Activated CD8-positive, alpha-beta T cell treated with anti-CD3 and anti-CD28 coated beads, Interleukin-2, amount 10 ng/mL, durations not matched to agents 7 days and 5 days (primary cell): Measurements from ENCODE around the gene DPYD. TPM values are rescaled to one million over a fixed set of nuclear protein-coding genes. Genes with fewer than 3 reads are reported as not detected.

ENCODE experiments used
- ATAC-seq: fragments of 150-1000 bp; cut with Tn5 transposase; one replicate; pipeline ENCODE4 v1.10.0; 2021; ENCODE audit warnings: moderate library complexity
- CTCF ChIA-PET: fragments of 350-600 bp; sonication (Branson Sonifier 250); formaldehyde crosslinking; loops from one replicate; lab custom pipeline; 2021; ENCODE audit warnings: antibody characterized with exemption; lab: Charles Lee
- POLR2A ChIA-PET: fragments of 350-600 bp; sonication (Branson Sonifier 250); formaldehyde crosslinking; loops from one replicate; lab custom pipeline; 2021; ENCODE audit warnings: antibody characterized with exemption; lab: Charles Lee
- DNase-seq: peaks from one replicate; pipeline ENCODE4 v3.0.0-alpha.2; 2020
- H3K27ac Mint-ChIP-seq: one replicate; pipeline ENCODE4 v1.8.0; 2021; ENCODE audit warnings: mild to moderate bottlenecking, mixed read lengths
- H3K27me3 Mint-ChIP-seq: one replicate; pipeline ENCODE4 v1.8.0; 2021; ENCODE audit warnings: low read depth, mixed read lengths
- H3K36me3 Mint-ChIP-seq: one replicate; pipeline ENCODE4 v1.8.0; 2021; ENCODE audit warnings: low read depth, mixed read lengths
- H3K4me1 Mint-ChIP-seq: one replicate; pipeline ENCODE4 v1.8.0; 2021; ENCODE audit warnings: low read depth, mixed read lengths
- H3K4me3 Mint-ChIP-seq: one replicate; pipeline ENCODE4 v1.8.0; 2021; ENCODE audit warnings: mild to moderate bottlenecking, mixed read lengths
- H3K9me3 Mint-ChIP-seq: one replicate; pipeline ENCODE4 v1.8.0; 2022; ENCODE audit warnings: mixed read lengths; ENCODE audit not compliant: insufficient read depth
- total RNA-seq, 2 experiments: library from RNA; stranded (reverse); gene quantifications; one replicate each; pipeline ENCODE4 v1.2.3, GENCODE V29; 2021

Gene DPYD
- total RNA-seq, 2 experiments from 2014 or later = 41.1 to 43.3 TPM

DNA sequence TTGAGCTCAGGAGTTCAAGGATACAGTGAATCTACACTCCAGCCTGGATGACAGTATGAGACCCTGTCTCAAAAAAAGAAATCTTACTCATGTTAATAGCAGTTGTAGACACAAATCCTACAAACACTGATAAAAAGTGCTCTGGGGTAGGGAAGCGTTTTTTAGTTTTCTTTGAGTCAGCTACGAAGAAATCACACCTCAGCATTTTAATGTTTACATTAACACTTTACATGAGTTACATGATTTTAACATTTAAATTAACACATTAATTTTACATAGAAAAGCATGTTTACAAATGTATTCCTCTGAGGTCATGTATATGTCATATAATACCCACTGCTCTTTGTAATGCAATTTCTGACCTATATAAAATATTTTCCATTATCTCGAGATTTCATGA is 419.2 kb downstream of the DPYD start:
- POLR2A ChIA-PET = no interaction called here
- Mint-ChIP-seq H3K4me1 (no peaks in the 10 kb centered on the region), H3K36me3 (no peaks in the 10 kb centered on the region), H3K27me3 (no peaks in the 10 kb centered on the region), H3K27ac (no peak overlapping the region), H3K9me3 (no peaks in the 10 kb centered on the region), H3K4me3 (no peak overlapping the region)
- no peak for ATAC-seq
- CTCF ChIA-PET = no interaction called here
- DNase-seq = no peak

DNA sequence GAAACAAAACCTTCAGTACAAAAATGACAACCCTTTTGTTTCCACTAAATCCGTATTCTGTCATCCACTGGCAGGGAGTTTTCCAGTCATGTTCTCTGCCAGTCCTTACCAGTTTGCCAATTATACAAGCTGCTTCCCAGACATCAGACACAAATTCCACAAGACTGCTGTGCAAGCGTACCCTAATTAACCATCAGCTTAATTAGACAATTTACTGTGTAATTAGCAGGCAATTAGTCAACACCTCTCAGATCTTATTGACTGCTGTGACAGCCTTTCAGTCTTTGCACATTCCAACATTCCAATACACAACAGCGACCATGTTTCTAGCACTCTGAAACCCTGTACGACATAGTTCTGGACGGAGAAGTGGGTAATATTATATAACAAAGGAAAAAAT is 420.1 kb downstream of the DPYD start:
- no peaks in the 10 kb centered on the region for H3K9me3 Mint-ChIP-seq
- no peaks in the 10 kb centered on the region for H3K36me3 Mint-ChIP-seq
- ATAC-seq = no peak
- POLR2A ChIA-PET = no interaction called here
- H3K4me3 Mint-ChIP-seq = no peak overlapping the region
- DNase-seq = no peak
- H3K27ac Mint-ChIP-seq = no peak overlapping the region
- no peaks in the 10 kb centered on the region for H3K4me1 Mint-ChIP-seq
- CTCF ChIA-PET = no interaction called here
- H3K27me3 Mint-ChIP-seq = no peaks in the 10 kb centered on the region

DNA sequence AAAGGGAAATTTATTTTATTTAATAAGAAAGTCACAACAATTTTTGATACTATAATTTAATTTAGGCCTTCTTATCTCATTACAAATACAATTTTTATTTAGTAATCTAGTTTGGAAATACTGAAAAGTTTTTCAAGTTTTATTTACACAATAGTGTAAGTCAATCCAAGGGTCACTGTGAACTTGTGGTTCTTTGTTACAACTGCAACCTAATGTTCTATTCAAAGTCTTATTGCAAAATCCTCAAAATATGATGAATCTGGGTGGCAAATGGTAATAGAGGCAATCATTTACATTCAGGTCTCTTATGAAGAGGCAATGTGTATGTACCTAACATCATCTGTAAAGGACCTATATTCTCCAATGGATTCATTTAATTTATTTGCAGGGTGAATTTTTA is 421.2 kb downstream of the DPYD start:
- POLR2A ChIA-PET = no interaction called here
- no peak overlapping the region for H3K4me3 Mint-ChIP-seq
- no peak for DNase-seq
- no peaks in the 10 kb centered on the region for H3K27me3 Mint-ChIP-seq
- no peaks in the 10 kb centered on the region for H3K4me1 Mint-ChIP-seq
- H3K27ac Mint-ChIP-seq = no peak overlapping the region
- no peaks in the 10 kb centered on the region for H3K36me3 Mint-ChIP-seq
- no peaks in the 10 kb centered on the region for H3K9me3 Mint-ChIP-seq
- ATAC-seq = no peak
- CTCF ChIA-PET = no interaction called here

DNA sequence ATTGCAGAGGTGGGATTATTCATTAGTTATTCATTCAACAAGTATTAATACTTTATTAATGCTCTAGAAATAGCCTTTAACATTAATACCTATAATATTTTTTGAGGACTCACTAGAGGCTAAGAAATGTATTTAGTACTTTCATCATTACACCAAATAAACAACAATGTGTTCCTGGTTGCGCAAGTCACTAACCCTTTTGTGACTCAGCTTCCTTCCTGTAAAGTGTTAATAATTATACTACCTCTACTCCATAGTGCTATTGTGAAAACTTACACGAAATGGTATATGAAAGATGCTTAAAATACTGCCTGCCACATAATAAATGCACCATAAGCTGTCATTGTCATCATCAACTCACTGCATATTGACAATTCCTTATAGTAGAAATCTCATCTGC is 431.0 kb downstream of the DPYD start:
- no peaks in the 10 kb centered on the region for H3K27me3 Mint-ChIP-seq
- no peak overlapping the region for H3K27ac Mint-ChIP-seq

DNA sequence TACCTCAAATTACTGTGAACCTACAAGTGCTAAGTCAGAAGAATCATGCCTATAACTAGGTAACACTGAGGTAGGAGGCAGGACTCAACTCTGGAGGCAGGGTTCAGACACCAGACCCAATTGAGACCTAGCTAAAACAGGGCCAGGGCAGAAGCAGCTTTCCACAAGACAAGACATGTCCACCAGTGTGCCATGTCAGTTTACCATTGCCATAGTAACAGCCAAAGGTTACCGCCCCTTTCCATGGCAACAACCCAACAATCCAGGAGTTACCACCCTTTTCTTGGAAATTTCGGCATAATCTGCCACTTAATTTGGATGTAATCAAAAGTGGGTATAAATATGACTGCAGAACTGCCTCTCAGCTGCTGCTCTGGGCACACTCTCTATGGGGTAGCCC is 432.3 kb downstream of the DPYD start:
- CTCF ChIA-PET = no interaction called here

More for the DNA sequence above, 431.0 kb downstream of the DPYD start:
- DNase-seq (no peak), ATAC-seq (no peak)
- POLR2A ChIA-PET = no interaction called here
- H3K4me1 Mint-ChIP-seq = peaks cover 2% of the 10 kb centered on the region
- H3K36me3 Mint-ChIP-seq = peaks cover 2% of the 10 kb centered on the region
- no peaks in the 10 kb centered on the region for H3K9me3 Mint-ChIP-seq
- CTCF ChIA-PET = no interaction called here
- H3K4me3 Mint-ChIP-seq = no peak overlapping the region

DNA sequence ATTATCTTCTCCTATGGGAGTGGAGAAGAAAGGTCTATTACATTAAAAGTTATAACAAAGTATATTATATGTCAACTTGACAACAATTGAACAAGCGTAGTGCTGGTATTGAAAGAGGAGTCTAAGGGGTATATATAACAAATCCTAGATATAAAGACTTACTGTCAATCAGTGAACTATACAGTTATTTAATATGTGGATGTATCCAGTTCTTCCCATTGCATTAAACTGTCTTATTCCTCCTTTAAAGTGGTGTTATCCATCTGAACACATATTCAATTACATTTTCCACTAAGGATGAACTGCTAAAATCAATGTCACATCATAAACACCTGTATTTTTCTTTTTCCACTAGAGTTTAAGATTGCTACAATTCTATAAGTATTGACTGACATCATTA is 438.8 kb downstream of the DPYD start:
- no peaks in the 10 kb centered on the region for H3K9me3 Mint-ChIP-seq
- peaks cover 4% of the 10 kb centered on the region for H3K36me3 Mint-ChIP-seq
- ATAC-seq (no peak), DNase-seq (no peak)
- no peaks in the 10 kb centered on the region for H3K4me1 Mint-ChIP-seq
- no peak overlapping the region for H3K27ac Mint-ChIP-seq
- H3K27me3 Mint-ChIP-seq = no peaks in the 10 kb centered on the region
- ChIA-PET CTCF (no interaction called here), POLR2A (no interaction called here)
- no peak overlapping the region for H3K4me3 Mint-ChIP-seq

More for the DNA sequence above, 432.3 kb downstream of the DPYD start:
- H3K36me3 Mint-ChIP-seq = peaks cover 2% of the 10 kb centered on the region
- DNase-seq (no peak), ATAC-seq (no peak)
- H3K9me3 Mint-ChIP-seq = no peaks in the 10 kb centered on the region
- peaks cover 2% of the 10 kb centered on the region for H3K4me1 Mint-ChIP-seq
- POLR2A ChIA-PET = interaction anchor here (0.6 kb wide), 1 partner anchor 128 kb away, joined by 3 read pairs; no protein-coding TSS in a partner anchor
- H3K27me3 Mint-ChIP-seq = no peaks in the 10 kb centered on the region
- H3K4me3 Mint-ChIP-seq = no peak overlapping the region
- H3K27ac Mint-ChIP-seq = no peak overlapping the region

DNA sequence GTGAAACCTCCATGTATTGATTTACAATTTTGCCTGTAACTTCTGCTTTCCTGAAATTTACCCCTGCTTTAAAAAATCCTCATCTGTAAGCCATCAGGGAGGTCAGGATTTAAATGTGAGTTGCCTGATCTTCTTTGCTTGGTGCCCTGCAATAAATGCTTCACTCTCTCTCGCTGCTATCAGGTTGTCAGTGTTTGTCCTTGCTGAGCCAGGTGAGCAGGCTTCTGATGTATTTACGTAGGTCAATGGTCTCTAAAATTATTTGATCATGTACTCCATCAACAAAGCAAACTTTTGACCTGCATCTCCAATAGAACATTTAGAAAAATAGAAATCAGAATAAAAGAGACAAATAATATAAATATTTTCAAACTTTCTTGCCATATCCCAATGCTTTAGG is 453.4 kb downstream of the DPYD start:
- POLR2A ChIA-PET = no interaction called here

DNA sequence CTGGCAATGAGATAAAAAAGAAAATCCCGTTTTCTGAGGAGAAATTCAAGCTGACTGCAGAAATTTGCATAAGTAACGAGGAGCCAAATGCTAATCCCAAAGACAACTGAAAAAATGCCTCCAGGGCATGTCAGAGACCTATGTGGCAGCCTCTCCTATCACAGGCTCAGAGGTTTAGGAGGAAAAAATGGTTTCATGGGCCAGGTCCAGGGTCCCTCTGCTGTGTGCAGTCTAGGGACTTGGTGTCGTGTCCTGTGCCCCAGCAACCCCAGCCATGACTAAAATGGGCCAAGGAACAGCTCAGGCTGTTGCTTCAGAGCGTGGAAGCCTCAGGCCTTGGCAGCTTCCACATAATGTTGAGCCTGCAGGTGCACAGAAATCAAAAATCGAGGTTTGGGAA is 456.5 kb downstream of the DPYD start:
- ChIA-PET POLR2A (no interaction called here), CTCF (no interaction called here)
- H3K4me1 Mint-ChIP-seq = no peaks in the 10 kb centered on the region
- no peak overlapping the region for H3K27ac Mint-ChIP-seq
- H3K36me3 Mint-ChIP-seq = peaks cover 13% of the 10 kb centered on the region
- no peak overlapping the region for H3K4me3 Mint-ChIP-seq
- ATAC-seq = no peak
- no peak for DNase-seq
- H3K27me3 Mint-ChIP-seq = no peaks in the 10 kb centered on the region
- H3K9me3 Mint-ChIP-seq = peaks cover 10% of the 10 kb centered on the region

More for the DNA sequence above, 453.4 kb downstream of the DPYD start:
- H3K4me3 Mint-ChIP-seq = no peak overlapping the region
- H3K36me3 Mint-ChIP-seq = peaks cover 16% of the 10 kb centered on the region
- no peaks in the 10 kb centered on the region for H3K27me3 Mint-ChIP-seq
- H3K4me1 Mint-ChIP-seq = no peaks in the 10 kb centered on the region
- no peak for DNase-seq
- CTCF ChIA-PET = no interaction called here
- no peak overlapping the region for H3K27ac Mint-ChIP-seq
- ATAC-seq = no peak
- H3K9me3 Mint-ChIP-seq = peaks cover 10% of the 10 kb centered on the region

DNA sequence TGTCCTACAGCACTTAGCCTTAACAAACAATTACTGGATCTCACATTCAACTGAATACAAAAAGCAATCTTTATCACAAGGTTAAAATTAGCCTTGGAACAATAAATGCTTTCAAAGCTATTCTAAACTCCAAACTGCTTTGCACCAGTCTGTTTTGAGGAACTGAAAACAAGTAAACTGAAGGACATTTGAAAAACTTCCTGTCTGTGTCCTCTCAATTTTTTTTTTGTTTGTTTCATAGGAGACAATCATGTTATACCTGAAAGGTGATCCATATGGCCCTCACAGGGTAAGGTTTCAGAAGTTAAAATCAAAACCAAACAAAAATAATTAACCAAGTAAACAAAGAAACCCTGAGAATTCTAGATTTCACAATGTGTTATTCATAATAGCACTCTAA is 459.1 kb downstream of the DPYD start:
- no peak overlapping the region for H3K4me3 Mint-ChIP-seq
- H3K4me1 Mint-ChIP-seq = no peaks in the 10 kb centered on the region
- ChIA-PET CTCF (no interaction called here), POLR2A (no interaction called here)
- no peak for DNase-seq
- H3K27ac Mint-ChIP-seq = no peak overlapping the region
- H3K36me3 Mint-ChIP-seq = peaks cover 13% of the 10 kb centered on the region
- no peaks in the 10 kb centered on the region for H3K27me3 Mint-ChIP-seq
- ATAC-seq = no peak
- H3K9me3 Mint-ChIP-seq = peaks cover 10% of the 10 kb centered on the region

DNA sequence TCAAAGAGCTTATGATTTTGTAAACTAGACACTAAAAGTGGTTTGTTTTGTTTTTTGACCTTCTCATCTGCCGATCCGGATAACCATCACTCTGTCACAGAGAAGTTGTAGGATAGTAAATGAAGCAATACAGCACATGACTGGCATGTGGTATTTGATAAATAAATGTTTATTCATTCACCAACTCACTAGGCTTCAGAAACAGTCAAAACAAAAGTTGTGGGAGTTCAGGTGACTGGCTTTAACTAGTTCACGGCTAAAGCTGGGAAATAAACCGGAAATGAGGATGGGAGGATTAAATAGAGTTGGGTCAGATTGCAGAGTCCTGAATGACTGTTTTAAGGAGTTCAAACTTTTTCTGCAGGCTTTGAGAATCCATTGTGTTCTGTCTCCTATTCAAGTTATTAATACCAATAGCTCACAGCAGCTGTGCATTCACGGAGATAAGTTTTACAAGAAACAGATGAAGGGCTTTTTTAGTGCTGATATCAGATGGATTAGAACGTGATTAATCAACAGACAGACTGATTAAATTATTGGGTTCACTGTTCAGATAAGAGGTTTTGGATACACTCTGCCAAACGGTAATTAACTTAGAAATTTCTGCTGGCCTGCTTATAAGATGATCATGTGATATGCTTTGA is 463.3 kb downstream of the DPYD start:
- Mint-ChIP-seq H3K36me3 (no peaks in the 10 kb centered on the region), H3K4me1 (no peaks in the 10 kb centered on the region), H3K27ac (no peak overlapping the region), H3K9me3 (no peaks in the 10 kb centered on the region), H3K27me3 (no peaks in the 10 kb centered on the region), H3K4me3 (no peak overlapping the region)
- DNase-seq (no peak), ATAC-seq (no peak)
- CTCF ChIA-PET = no interaction called here
- POLR2A ChIA-PET = interaction anchor here (0.6 kb wide), 1 partner anchor 560 kb away, joined by 3 read pairs; no protein-coding TSS in a partner anchor

DNA sequence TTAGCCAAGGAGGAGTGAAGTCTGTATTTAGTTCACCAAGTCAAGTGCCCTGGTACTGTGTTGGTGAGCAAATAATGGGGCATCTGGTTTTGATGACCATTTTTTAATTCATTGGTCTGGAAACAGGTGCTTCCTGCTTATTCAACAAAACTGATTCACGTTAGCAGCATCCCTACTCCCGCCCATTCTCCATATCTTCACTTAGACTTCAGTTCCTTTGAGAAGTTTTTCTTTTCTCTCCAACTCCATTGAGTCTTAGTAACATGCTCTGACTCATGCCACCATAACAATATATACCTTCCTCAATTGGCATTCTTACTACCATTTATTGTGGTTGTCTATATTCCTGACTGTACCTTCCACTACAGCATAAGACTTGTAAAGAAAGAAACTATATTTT is 468.9 kb downstream of the DPYD start:
- H3K9me3 Mint-ChIP-seq = no peaks in the 10 kb centered on the region
- no peaks in the 10 kb centered on the region for H3K4me1 Mint-ChIP-seq
- H3K4me3 Mint-ChIP-seq = no peak overlapping the region
- no peak overlapping the region for H3K27ac Mint-ChIP-seq
- H3K36me3 Mint-ChIP-seq = peaks cover 9% of the 10 kb centered on the region
- CTCF ChIA-PET = no interaction called here
- ATAC-seq (no peak), DNase-seq (no peak)
- no peaks in the 10 kb centered on the region for H3K27me3 Mint-ChIP-seq
- POLR2A ChIA-PET = no interaction called here

DNA sequence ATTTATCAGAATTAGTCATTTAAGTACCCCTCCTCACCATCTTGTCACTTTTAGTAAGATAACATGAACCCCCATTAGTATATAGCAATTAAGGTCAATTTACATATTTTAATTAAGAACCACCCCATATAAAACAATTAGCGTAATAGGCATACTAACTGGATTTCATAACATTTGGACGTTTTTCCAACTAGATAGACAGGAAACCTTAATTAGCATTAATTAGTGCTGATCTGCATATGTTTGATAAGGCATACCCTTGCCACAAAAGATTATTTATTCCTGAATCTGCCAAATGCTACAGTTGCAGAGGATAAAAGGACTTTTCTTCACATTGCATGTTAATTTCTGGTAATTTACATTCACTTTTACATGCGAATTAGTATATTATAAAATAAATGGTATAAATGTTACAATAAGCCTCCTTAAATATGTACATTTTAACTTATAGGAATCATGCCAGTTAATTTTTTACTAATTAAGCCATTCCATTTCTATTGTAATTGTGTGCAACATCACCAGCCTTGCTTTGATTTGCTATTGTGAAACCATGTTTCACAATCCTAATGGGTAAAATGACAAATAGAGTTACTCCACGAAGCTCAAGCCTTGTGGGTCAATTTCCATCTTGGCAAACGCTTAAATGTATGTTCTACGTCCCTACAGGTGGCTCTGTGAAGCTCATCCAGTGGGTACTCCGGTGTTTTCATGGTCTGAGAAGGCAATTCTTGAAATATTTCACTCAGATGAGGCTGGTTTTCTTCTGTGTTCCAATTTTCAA is 469.6 kb downstream of the DPYD start:
- H3K36me3 Mint-ChIP-seq = peaks cover 9% of the 10 kb centered on the region
- CTCF ChIA-PET = no interaction called here

More for the DNA sequence above, 469.6 kb downstream of the DPYD start:
- DNase-seq (no peak), ATAC-seq (no peak)
- H3K4me1 Mint-ChIP-seq = no peaks in the 10 kb centered on the region
- H3K4me3 Mint-ChIP-seq = no peak overlapping the region
- H3K27me3 Mint-ChIP-seq = no peaks in the 10 kb centered on the region
- H3K27ac Mint-ChIP-seq = no peak overlapping the region
- POLR2A ChIA-PET = no interaction called here
- no peaks in the 10 kb centered on the region for H3K9me3 Mint-ChIP-seq
